Endothelial cell of umbilical vein (primary cell): ENCODE data around the gene MYO9A. TPM values are rescaled to one million over a fixed set of nuclear protein-coding genes. Genes with fewer than 3 reads are reported as not detected.

Source experiments
- BruUV-seq: library from RNA; stranded (reverse); fragments of 400-500 nt; replicated peaks from 2 replicates; lab custom pipeline; 2021; lab: Mats Ljungman, UMichigan
- CTCF ChIA-PET: fragments of 300-600, 350-600 bp; sonication (Branson Sonifier 250); formaldehyde crosslinking; loops from one replicate; lab custom pipeline; 2021; ENCODE audit warnings: antibody characterized with exemption, inconsistent platforms; lab: Charles Lee
- POLR2A ChIA-PET: fragments of 300-600, 350-600 bp; sonication (Branson Sonifier 250); formaldehyde crosslinking; loops from one replicate; lab custom pipeline; 2021; ENCODE audit warnings: antibody characterized with exemption, inconsistent platforms; lab: Charles Lee
- DNase-seq: peaks from one replicate; pipeline ENCODE4 v3.0.0-alpha.2; 2011; ENCODE audit warnings: low read depth, low spot score
- FAIRE-seq: peaks from 2 replicates; lab custom pipeline; 2011; peaks lifted over from hg19 to GRCh38; lab: Jason Lieb, UNC
- H2AFZ ChIP-seq: 2 replicates; pipeline ENCODE4 v1.6.0; 2012; ENCODE audit warnings: low read depth, low read length, control low read depth, inconsistent platforms
- H3K27ac ChIP-seq: 2 replicates; pipeline ENCODE4 v1.5.1; 2011; ENCODE audit warnings: low read depth, mild to moderate bottlenecking, control low read depth, low read length, moderate library complexity; ENCODE audit not compliant: insufficient read depth
- H3K27me3 ChIP-seq, 2 experiments: 2 replicates each; pipeline versions ENCODE4 v1.6.0 to v1.6.1; 2011; ENCODE audit warnings: low read length in 2 of 2, mixed read lengths in 1 of 2; ENCODE audit not compliant: control insufficient read depth in 2 of 2, insufficient read depth in 2 of 2
- H3K36me3 ChIP-seq, 2 experiments: 2 replicates in 1 of 2; 3 replicates in 1 of 2; pipeline ENCODE4 v1.5.1; 2011; ENCODE audit warnings: low read length in 2 of 2, mild to moderate bottlenecking in 1 of 2, moderate library complexity in 1 of 2; ENCODE audit not compliant: control insufficient read depth in 2 of 2, insufficient read depth in 2 of 2; ENCODE audit errors: extremely low read depth in 1 of 2
- H3K4me1 ChIP-seq: 3 replicates; pipeline ENCODE4 v1.5.1; 2011; ENCODE audit warnings: mild to moderate bottlenecking, low read length; ENCODE audit not compliant: control insufficient read depth, insufficient read depth; ENCODE audit errors: extremely low read depth
- H3K4me2 ChIP-seq: 2 replicates; pipeline ENCODE4 v1.6.1; 2011; ENCODE audit warnings: low read length, control low read depth, mixed read lengths; ENCODE audit not compliant: insufficient read depth
- H3K4me3 ChIP-seq, 3 experiments: fragments of 200-600 bp in 1 of 3; sonication (generic), shearing (Covaris generic) in 1 of 3; replicated peaks in 1 of 3; 2 replicates each; pipeline ENCODE4 v1.5.1; 2011 to 2016; ENCODE audit warnings: control low read depth in 3 of 3, low read length in 3 of 3, mild to moderate bottlenecking in 2 of 3, inconsistent platforms in 1 of 3, low read depth in 1 of 3, moderate library complexity in 1 of 3; ENCODE audit not compliant: insufficient read depth in 1 of 3
- H3K79me2 ChIP-seq: 2 replicates; pipeline ENCODE4 v1.6.0; 2012; ENCODE audit warnings: low read length, inconsistent platforms; ENCODE audit not compliant: control insufficient read depth, insufficient read depth
- H3K9ac ChIP-seq: replicated peaks from 2 replicates; pipeline ENCODE3; 2011; ENCODE audit warnings: low read length, control low read depth; ENCODE audit not compliant: insufficient read depth; ENCODE audit errors: extremely low read depth
- H3K9me1 ChIP-seq: replicated peaks from 3 replicates; pipeline ENCODE4 v1.6.0; 2011; ENCODE audit warnings: mild to moderate bottlenecking, low read length; ENCODE audit not compliant: control insufficient read depth, insufficient read depth; ENCODE audit errors: extremely low read depth
- H3K9me3 ChIP-seq: replicated peaks from 2 replicates; pipeline ENCODE4 v1.5.1; 2012; ENCODE audit warnings: low read length, inconsistent platforms; ENCODE audit not compliant: control insufficient read depth, insufficient read depth
- H4K20me1 ChIP-seq: replicated peaks from 2 replicates; pipeline ENCODE3; 2011; ENCODE audit warnings: mild to moderate bottlenecking, low read length; ENCODE audit not compliant: control insufficient read depth, insufficient read depth; ENCODE audit errors: extremely low read depth
- EZH2 ChIP-seq: IDR thresholded peaks from 2 replicates; pipeline ENCODE4 v1.6.1; 2012; ENCODE audit warnings: borderline replicate concordance, low read depth, mild to moderate bottlenecking, moderate library complexity, low read length, inconsistent platforms; ENCODE audit not compliant: severe bottlenecking
- FOS ChIP-seq: IDR thresholded peaks from 2 replicates; pipeline ENCODE4 v1.6.1; 2011; ENCODE audit warnings: mild to moderate bottlenecking, low read length, moderate library complexity, borderline replicate concordance; ENCODE audit not compliant: insufficient read depth
- GATA2 ChIP-seq: IDR thresholded peaks from 2 replicates; pipeline ENCODE4 v1.7.0; 2011; ENCODE audit warnings: low read depth, mild to moderate bottlenecking, moderate library complexity, mixed read lengths, low read length; ENCODE audit not compliant: insufficient read length, insufficient read depth
- JUN ChIP-seq: IDR thresholded peaks from 2 replicates; pipeline ENCODE4 v1.6.1; 2011; ENCODE audit warnings: borderline replicate concordance, low read depth; ENCODE audit not compliant: insufficient read length, insufficient read depth
- MAX ChIP-seq: IDR thresholded peaks from 2 replicates; pipeline ENCODE4 v1.6.1; 2011; ENCODE audit not compliant: insufficient read depth, insufficient read length
- MYC ChIP-seq: IDR thresholded peaks from one replicate; pipeline ENCODE4 v1.6.1; 2011; ENCODE audit warnings: mild to moderate bottlenecking, low read depth, low read length
- POLR2A ChIP-seq: IDR thresholded peaks from 2 replicates; pipeline ENCODE4 v1.6.1; 2012; ENCODE audit warnings: low read depth, mild to moderate bottlenecking, control low read depth, low read length
- POLR2AphosphoS5 ChIP-seq: IDR thresholded peaks from 2 replicates; pipeline ENCODE4 v1.6.1; 2012; ENCODE audit warnings: low read depth, mild to moderate bottlenecking, control low read depth, low read length, moderate library complexity; ENCODE audit not compliant: insufficient read depth
- dilution Hi-C: fragments of 300-500 bp; cut with MboI; formaldehyde crosslinking; loops from one replicate; pipeline ENCODE4 v1.15.0; 2019; ENCODE audit warnings: low sequenced_read_pairs; ENCODE audit not compliant: extremely low pct_ligation_motif_present
- intact Hi-C: fragments of 100-400 bp; cut with micrococcal nuclease; formaldehyde crosslinking; loops from one replicate; pipeline ENCODE4 v1.10.0; 2022
- polyA plus RNA-seq, 4 experiments: library from polyadenylated mRNA; depleted of rRNA in 3 of 4; stranded (reverse) in 3 of 4; unstranded in 1 of 4; fragments of >200 nt; gene quantifications; 2 replicates each; pipeline versions ENCODE4 v1.2.1 to v1.2.3, GENCODE V29; 2011 to 2012; ENCODE audit warnings: missing spikeins in 1 of 4
- total RNA-seq: library from RNA; stranded (reverse); gene quantifications from 2 replicates; pipeline ENCODE4 v1.2.3, GENCODE V29; 2021
- TF ChIP-seq, protein P1 (sequence below), 2 donors: IDR thresholded peaks; 1 replicate in 1 of 2; 2 replicates in 1 of 2; pipeline ENCODE4 v1.5.1; 2011; ENCODE audit warnings: low read length in 2 of 2, mild to moderate bottlenecking in 2 of 2, moderate library complexity in 2 of 2, control low read depth in 1 of 2, inconsistent platforms in 1 of 2, low read depth in 1 of 2; ENCODE audit not compliant: insufficient read depth in 1 of 2; ENCODE audit errors: extremely low read depth in 1 of 2

The MYO9A gene
- total and polyA plus RNA-seq, 2 donors (not counting 3 experiments of a cell fraction or from before 2014, with no cell fraction given): 6.4 to 30.3 TPM

GRCh38 chr15:72034351-72034750 lies 83.6 kb downstream of the MYO9A start:
- no TSS peak for BruUV-seq
- Histone ChIP-seq H3K36me3 (no peaks in the 10 kb centered on the region), H3K4me1 (peaks cover 9% of the 10 kb centered on the region), H3K9me3 (no peaks in the 10 kb centered on the region), H2AFZ (no peak overlapping the region), H3K27ac (no peak overlapping the region), H3K4me2 (no peak overlapping the region), H4K20me1 (no peaks in the 10 kb centered on the region), H3K79me2 (peaks cover 7% of the 10 kb centered on the region), H3K9me1 (no peaks in the 10 kb centered on the region), H3K4me3 (no peak overlapping the region), H3K9ac (no peak overlapping the region), H3K27me3 (no peaks in the 10 kb centered on the region)
- intact Hi-C loops: no loop called here
- dilution Hi-C loops: no loop called here
- no peak for FAIRE-seq
- ChIA-PET CTCF (interaction anchor here (1.4 kb wide), 1 partner anchor 282 kb away, joined by 3 read pairs; no protein-coding TSS in a partner anchor), POLR2A (no interaction called here)
- TF ChIP-seq POLR2A (no peak), POLR2AphosphoS5 (no peak), FOS (no peak), MAX (no peak), MYC (no peak), EZH2 (no peak), GATA2 (no peak), JUN (no peak)
- TF ChIP-seq, protein P1, sequence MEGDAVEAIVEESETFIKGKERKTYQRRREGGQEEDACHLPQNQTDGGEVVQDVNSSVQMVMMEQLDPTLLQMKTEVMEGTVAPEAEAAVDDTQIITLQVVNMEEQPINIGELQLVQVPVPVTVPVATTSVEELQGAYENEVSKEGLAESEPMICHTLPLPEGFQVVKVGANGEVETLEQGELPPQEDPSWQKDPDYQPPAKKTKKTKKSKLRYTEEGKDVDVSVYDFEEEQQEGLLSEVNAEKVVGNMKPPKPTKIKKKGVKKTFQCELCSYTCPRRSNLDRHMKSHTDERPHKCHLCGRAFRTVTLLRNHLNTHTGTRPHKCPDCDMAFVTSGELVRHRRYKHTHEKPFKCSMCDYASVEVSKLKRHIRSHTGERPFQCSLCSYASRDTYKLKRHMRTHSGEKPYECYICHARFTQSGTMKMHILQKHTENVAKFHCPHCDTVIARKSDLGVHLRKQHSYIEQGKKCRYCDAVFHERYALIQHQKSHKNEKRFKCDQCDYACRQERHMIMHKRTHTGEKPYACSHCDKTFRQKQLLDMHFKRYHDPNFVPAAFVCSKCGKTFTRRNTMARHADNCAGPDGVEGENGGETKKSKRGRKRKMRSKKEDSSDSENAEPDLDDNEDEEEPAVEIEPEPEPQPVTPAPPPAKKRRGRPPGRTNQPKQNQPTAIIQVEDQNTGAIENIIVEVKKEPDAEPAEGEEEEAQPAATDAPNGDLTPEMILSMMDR (IDR thresholded peaks at IDR 0.05; ENCODE audit: extremely low read depth in 1 of 2, insufficient read depth in 1 of 2, low read depth in 1 of 2, low read length in 2 of 2): no peak
- DNase-seq: no peak
